B cell (primary cell): ENCODE measurements around the gene TCN1. TPM values are rescaled to one million over a fixed set of nuclear protein-coding genes. Genes with fewer than 3 reads are reported as not detected.

Experiments
- ATAC-seq: fragments of 200-7000 bp; cut with Tn5 transposase; one replicate; pipeline ENCODE4 v1.10.0; 2021; ENCODE audit warnings: low read depth, mild to moderate bottlenecking, moderate number of reproducible peaks, moderate library complexity
- CTCF ChIA-PET: fragments of 350-600 bp; sonication (Branson Sonifier 250); formaldehyde crosslinking; loops from one replicate; lab custom pipeline; 2021; ENCODE audit warnings: antibody characterized with exemption, inconsistent platforms; lab: Charles Lee
- POLR2A ChIA-PET: fragments of 350-600 bp; sonication (Branson Sonifier 250); formaldehyde crosslinking; loops from one replicate; lab custom pipeline; 2021; ENCODE audit warnings: antibody characterized with exemption; lab: Charles Lee
- DNase-seq: peaks from one replicate; pipeline ENCODE4 v3.0.0; 2013
- H2AFZ ChIP-seq: 2 replicates; pipeline ENCODE4 v1.6.1; 2012; ENCODE audit warnings: mild to moderate bottlenecking, low read depth, low read length; ENCODE audit not compliant: insufficient read depth, poor library complexity, severe bottlenecking
- H3K27ac ChIP-seq, 2 donors: 1 replicate in 1 of 2; 2 replicates in 1 of 2; pipeline ENCODE4 v1.5.1; 2012 to 2013; ENCODE audit warnings: low read length in 2 of 2, mild to moderate bottlenecking in 2 of 2, moderate library complexity in 1 of 2
- H3K27me3 ChIP-seq, 4 experiments: fragments of 200-600 bp in 1 of 4; sonication (generic) in 1 of 4; replicated peaks in 1 of 4; 1 replicate in 2 of 4; 2 replicates in 2 of 4; pipeline versions ENCODE4 v1.6.1 to v1.7.0; 2013 to 2016; ENCODE audit warnings: low read length in 3 of 4, mild to moderate bottlenecking in 2 of 4, mixed read lengths in 1 of 4, moderate library complexity in 1 of 4; ENCODE audit not compliant: insufficient read depth in 4 of 4, control insufficient read depth in 3 of 4; ENCODE audit errors: control extremely low read depth in 1 of 4
- H3K36me3 ChIP-seq, 2 experiments: replicated peaks in 1 of 2; 1 replicate in 1 of 2; 2 replicates in 1 of 2; pipeline versions ENCODE4 v1.6.1 to v1.7.1; 2013; ENCODE audit warnings: low read length in 1 of 2; ENCODE audit not compliant: insufficient read depth in 2 of 2, control insufficient read depth in 1 of 2; ENCODE audit errors: control extremely low read depth in 1 of 2, extremely low read depth in 1 of 2
- H3K4me1 ChIP-seq, 2 donors: fragments of 200-600 bp in 1 of 2; sonication (generic) in 1 of 2; 1 replicate in 1 of 2; 2 replicates in 1 of 2; pipeline versions ENCODE4 v1.5.1 to v1.6.1; 2013 to 2017; ENCODE audit warnings: low read length in 2 of 2; ENCODE audit not compliant: control insufficient read depth in 2 of 2, insufficient read depth in 2 of 2
- H3K4me2 ChIP-seq: replicated peaks from 2 replicates; pipeline ENCODE3; 2012; ENCODE audit warnings: mild to moderate bottlenecking, low read depth, low read length; ENCODE audit not compliant: poor library complexity, severe bottlenecking
- H3K4me3 ChIP-seq, 5 experiments: fragments of 200-600 bp in 1 of 5; sonication (generic) in 1 of 5; 1 replicate in 3 of 5; 2 replicates in 2 of 5; pipeline versions ENCODE4 v1.5.1 to v1.7.0; 2011 to 2016; ENCODE audit warnings: low read length in 4 of 5, mild to moderate bottlenecking in 4 of 5, low read depth in 2 of 5, control low read depth in 1 of 5, moderate library complexity in 1 of 5; ENCODE audit not compliant: insufficient read depth in 1 of 5; ENCODE audit errors: control extremely low read depth in 1 of 5, extremely low read depth in 1 of 5
- H3K79me2 ChIP-seq: fragments of 200-600 bp; sonication (generic); one replicate; pipeline ENCODE4 v1.6.0; 2016; ENCODE audit warnings: low read length; ENCODE audit not compliant: control insufficient read depth, insufficient read depth
- H3K9ac ChIP-seq: fragments of 200-600 bp; sonication (generic); 2 replicates; pipeline ENCODE4 v1.6.1; 2017; ENCODE audit warnings: mild to moderate bottlenecking, low read length, moderate library complexity
- H3K9me3 ChIP-seq, 3 donors: one replicate each; pipeline versions ENCODE4 v1.6.1 to v1.7.1; 2013; ENCODE audit warnings: low read length in 2 of 3; ENCODE audit not compliant: control insufficient read depth in 2 of 3, insufficient read depth in 1 of 3; ENCODE audit errors: control extremely low read depth in 1 of 3
- H4K20me1 ChIP-seq: 2 replicates; pipeline ENCODE4 v1.6.0; 2012; ENCODE audit warnings: mild to moderate bottlenecking, low read length; ENCODE audit not compliant: insufficient read depth, control insufficient read depth, poor library complexity, severe bottlenecking
- H3K27ac Mint-ChIP-seq: one replicate; pipeline ENCODE4 v1.8.0; 2021; ENCODE audit warnings: mixed read lengths
- H3K27me3 Mint-ChIP-seq: one replicate; pipeline ENCODE4 v1.8.0; 2021; ENCODE audit warnings: mixed read lengths
- H3K4me1 Mint-ChIP-seq: one replicate; pipeline ENCODE4 v1.8.0; 2021; ENCODE audit warnings: mixed read lengths
- H3K4me3 Mint-ChIP-seq: one replicate; pipeline ENCODE4 v1.8.0; 2021; ENCODE audit warnings: mixed read lengths
- H3K9me3 Mint-ChIP-seq: one replicate; pipeline ENCODE4 v1.8.0; 2022; ENCODE audit warnings: mixed read lengths; ENCODE audit not compliant: insufficient read depth
- EZH2 ChIP-seq: IDR thresholded peaks from 2 replicates; pipeline ENCODE4 v1.6.1; 2012; ENCODE audit warnings: borderline replicate concordance, low read depth, mild to moderate bottlenecking, moderate library complexity, low read length; ENCODE audit not compliant: insufficient read depth, poor library complexity, severe bottlenecking
- WGBS: methylation state at CpG from one replicate; pipeline ENCODE4 v1.1.5; 2013; ENCODE audit warnings: missing lambda C conversion rate; ENCODE audit not compliant: insufficient coverage; 5-methylcytosine and 5-hydroxymethylcytosine counted together
- intact Hi-C: fragments of 100-400 bp; cut with micrococcal nuclease; formaldehyde crosslinking; loops from one replicate; pipeline ENCODE4 v1.10.0; 2022
- polyA plus RNA-seq: library from polyadenylated mRNA; depleted of rRNA; stranded (reverse); fragments of >200 nt; gene quantifications from 2 replicates; pipeline ENCODE4 v1.2.3, GENCODE V29; 2012
- total RNA-seq, 2 donors: library from RNA; stranded (reverse); fragments of 120-200 nt in 1 of 2; gene quantifications; 1 replicate in 1 of 2; 2 replicates in 1 of 2; pipeline versions ENCODE4 v1.2.3 to v1.2.4, GENCODE V29; 2013 to 2022
- TF ChIP-seq, protein P1 (sequence below): fragments of 200-600 bp; IDR thresholded peaks from one replicate; pipeline ENCODE4 v1.8.0; 2022; ENCODE audit warnings: antibody characterized with exemption, mild to moderate bottlenecking

Gene TCN1
- total and polyA plus RNA-seq, 2 donors (not counting 1 experiment from before 2014, with no cell fraction given) = 0.15 TPM; not detected in 1

- peaks cover 0 to under 1% (median 0%) of the 10 kb centered on the region in 4 experiments for H3K27me3 ChIP-seq
- no peaks in the 10 kb centered on the region for H4K20me1 ChIP-seq
- Mint-ChIP-seq H3K27ac (no peak overlapping the region), H3K4me1 (no peaks in the 10 kb centered on the region), H3K27me3 (peaks cover 15% of the 10 kb centered on the region), H3K9me3 (no peaks in the 10 kb centered on the region), H3K4me3 (no peak overlapping the region)
- ChIA-PET CTCF (no interaction called here), POLR2A (no interaction called here)
- H3K9me3 ChIP-seq = peaks cover 0 to 5% (median 4%) of the 10 kb centered on the region in 3 donors
- H3K79me2 ChIP-seq = no peaks in the 10 kb centered on the region
- H2AFZ ChIP-seq = no peak overlapping the region
- ATAC-seq (no peak), DNase-seq (no peak)
- intact Hi-C loops = no loop called here
- H3K4me3 ChIP-seq = no peak overlapping the region
- TF ChIP-seq EZH2 = no peak
- TF ChIP-seq, protein P1, sequence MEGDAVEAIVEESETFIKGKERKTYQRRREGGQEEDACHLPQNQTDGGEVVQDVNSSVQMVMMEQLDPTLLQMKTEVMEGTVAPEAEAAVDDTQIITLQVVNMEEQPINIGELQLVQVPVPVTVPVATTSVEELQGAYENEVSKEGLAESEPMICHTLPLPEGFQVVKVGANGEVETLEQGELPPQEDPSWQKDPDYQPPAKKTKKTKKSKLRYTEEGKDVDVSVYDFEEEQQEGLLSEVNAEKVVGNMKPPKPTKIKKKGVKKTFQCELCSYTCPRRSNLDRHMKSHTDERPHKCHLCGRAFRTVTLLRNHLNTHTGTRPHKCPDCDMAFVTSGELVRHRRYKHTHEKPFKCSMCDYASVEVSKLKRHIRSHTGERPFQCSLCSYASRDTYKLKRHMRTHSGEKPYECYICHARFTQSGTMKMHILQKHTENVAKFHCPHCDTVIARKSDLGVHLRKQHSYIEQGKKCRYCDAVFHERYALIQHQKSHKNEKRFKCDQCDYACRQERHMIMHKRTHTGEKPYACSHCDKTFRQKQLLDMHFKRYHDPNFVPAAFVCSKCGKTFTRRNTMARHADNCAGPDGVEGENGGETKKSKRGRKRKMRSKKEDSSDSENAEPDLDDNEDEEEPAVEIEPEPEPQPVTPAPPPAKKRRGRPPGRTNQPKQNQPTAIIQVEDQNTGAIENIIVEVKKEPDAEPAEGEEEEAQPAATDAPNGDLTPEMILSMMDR = no peak
- H3K27ac ChIP-seq = no peak overlapping the region
- H3K36me3 ChIP-seq = no peaks in the 10 kb centered on the region
- no peaks in the 10 kb centered on the region for H3K4me1 ChIP-seq
- no peak overlapping the region for H3K9ac ChIP-seq
- no peak overlapping the region for H3K4me2 ChIP-seq
- WGBS = 88% methylated on average over 7 of the region's 11 CpGs
Observed at GRCh38 chr11:59899532-59899931, 33.2 kb upstream of the TCN1 start.

GRCh38 chr11:59898650-59899049 lies 32.4 kb upstream of the TCN1 start:
- no peak overlapping the region for H3K4me3 ChIP-seq
- H3K36me3 ChIP-seq = no peaks in the 10 kb centered on the region
- H3K27ac ChIP-seq = no peak overlapping the region
- intact Hi-C loops = no loop called here
- ATAC-seq (no peak), DNase-seq (no peak)
- H3K4me1 Mint-ChIP-seq = no peaks in the 10 kb centered on the region
- H3K4me3 Mint-ChIP-seq = no peak overlapping the region
- H2AFZ ChIP-seq = no peak overlapping the region
- no peaks in the 10 kb centered on the region for H4K20me1 ChIP-seq
- TF ChIP-seq, protein P1 = no peak
- no peak for TF ChIP-seq EZH2
- POLR2A ChIA-PET = no interaction called here
- H3K4me1 ChIP-seq = no peaks in the 10 kb centered on the region
- H3K27me3 Mint-ChIP-seq = peaks cover 18% of the 10 kb centered on the region
- peaks cover 0 to 3% (median 0%) of the 10 kb centered on the region in 4 experiments for H3K27me3 ChIP-seq
- no peaks in the 10 kb centered on the region for H3K9me3 Mint-ChIP-seq
- no peaks in the 10 kb centered on the region for H3K79me2 ChIP-seq
- no peak overlapping the region for H3K27ac Mint-ChIP-seq
- CTCF ChIA-PET = no interaction called here
- no peak overlapping the region for H3K4me2 ChIP-seq
- WGBS = 91% methylated on average over 5 of the region's 7 CpGs
- H3K9ac ChIP-seq = no peak overlapping the region
- peaks cover 0 to 5% (median 4%) of the 10 kb centered on the region in 3 donors for H3K9me3 ChIP-seq
